HG02678 (cell line): Measurements from ENCODE around the gene SEC24A.
A peak's percentile ranks its signal among the peaks of the same experiment; 100 is the strongest.
"Not testable (repeated sequence)": the region's sequence is repeated elsewhere in the genome, so short reads cannot be mapped to it uniquely, and the experiment has no call there.

ENCODE experiments used
- ATAC-seq: cut with Tn5 transposase; IDR thresholded peaks from one replicate; pipeline ENCODE4 v1.9.1; 2021; ENCODE audit warnings: mild to moderate bottlenecking, moderate library complexity; ENCODE audit not compliant: unreplicated experiment

SEC24A gene

DNA sequence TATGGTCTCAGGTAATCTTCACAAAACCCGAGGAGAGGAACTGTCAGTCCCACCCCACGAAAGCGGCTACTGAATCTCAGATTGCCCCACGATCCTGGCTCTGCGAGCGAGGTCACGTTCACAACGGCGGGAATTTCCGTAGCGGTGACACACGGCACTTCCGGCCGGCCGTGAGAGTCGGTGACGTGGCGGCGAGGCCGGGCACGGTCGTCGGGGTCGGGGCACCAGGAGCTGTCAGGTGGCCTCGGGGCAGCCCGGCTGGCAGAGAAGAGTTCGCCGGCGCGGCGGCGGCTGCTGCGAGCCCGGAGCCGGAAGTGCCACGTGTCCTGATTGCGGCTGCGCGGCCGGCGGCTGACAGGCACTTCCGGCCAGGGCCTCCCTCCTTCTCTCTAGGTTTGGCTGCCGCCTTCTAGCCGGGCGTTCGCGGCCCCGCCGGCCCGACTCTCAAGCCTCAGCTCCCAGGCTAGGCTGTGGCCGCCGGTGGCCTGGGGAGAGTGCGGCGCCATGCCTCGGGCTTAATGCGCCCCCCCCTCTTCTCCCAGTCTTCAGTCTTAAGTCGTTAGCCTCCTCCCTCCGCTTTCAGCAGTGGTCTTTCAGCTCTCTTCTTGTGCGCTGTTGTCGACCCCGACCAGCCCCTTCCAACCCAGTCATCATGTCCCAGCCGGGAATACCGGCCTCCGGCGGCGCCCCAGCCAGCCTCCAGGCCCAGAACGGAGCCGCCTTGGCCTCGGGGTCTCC lies at the start of gene SEC24A:
TSS of gene SEC24A (plus strand) at position 361 of the 738 bp plus-strand sequence. CDS start at position 653, 292 bp downstream.
- ATAC-seq: peak; percentile 81

DNA sequence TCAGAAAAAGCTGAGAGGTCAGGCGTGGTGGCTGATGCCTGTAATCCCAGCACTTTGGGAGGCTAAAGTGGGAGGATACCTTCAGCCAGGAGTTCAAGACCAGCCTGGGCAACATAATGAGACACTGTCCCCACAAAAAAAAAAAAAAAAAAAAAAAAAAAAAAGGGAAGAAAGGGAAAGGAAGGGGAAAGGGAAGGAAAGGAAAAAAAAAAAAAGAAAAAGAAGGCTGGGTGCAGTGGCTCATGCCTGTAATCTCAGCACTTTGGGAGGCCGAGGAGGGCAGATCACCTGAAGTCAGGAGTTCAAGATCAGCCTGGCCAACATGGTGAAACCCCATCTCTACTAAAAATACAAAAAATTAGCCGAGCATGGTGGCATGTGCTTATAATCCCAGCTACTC lies 48.8 kb upstream of the SEC24A start:
- ATAC-seq: not testable (repeated sequence)

GRCh38 chr5:134600600-134600999 lies 48.0 kb upstream of the SEC24A start:
- ATAC-seq: no peak

- no peak for ATAC-seq
Measured at GRCh38 chr5:134603059-134603458, 45.5 kb upstream of the SEC24A start.

DNA sequence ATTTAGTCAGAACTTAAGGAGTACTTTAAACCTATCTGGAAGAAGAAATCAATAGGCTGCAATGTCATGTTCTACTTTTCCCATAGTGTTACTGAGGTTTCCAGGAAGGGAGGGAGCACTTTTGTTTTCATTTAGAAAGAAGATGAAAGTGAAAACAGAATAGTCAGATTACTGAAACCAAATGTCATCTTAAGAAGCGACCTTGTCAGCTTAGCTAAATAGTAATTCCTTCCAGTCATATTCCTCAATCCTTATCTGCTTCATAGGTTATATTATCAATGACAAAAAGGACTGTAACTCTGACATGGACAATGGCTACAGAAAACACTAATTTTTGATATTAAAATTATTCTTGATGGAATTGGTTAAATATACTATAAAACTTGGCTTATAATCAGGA lies 43.7 kb upstream of the SEC24A start:
- no peak for ATAC-seq

- no peak for ATAC-seq
Measured at GRCh38 chr5:134606726-134607125, 41.9 kb upstream of the SEC24A start.

DNA sequence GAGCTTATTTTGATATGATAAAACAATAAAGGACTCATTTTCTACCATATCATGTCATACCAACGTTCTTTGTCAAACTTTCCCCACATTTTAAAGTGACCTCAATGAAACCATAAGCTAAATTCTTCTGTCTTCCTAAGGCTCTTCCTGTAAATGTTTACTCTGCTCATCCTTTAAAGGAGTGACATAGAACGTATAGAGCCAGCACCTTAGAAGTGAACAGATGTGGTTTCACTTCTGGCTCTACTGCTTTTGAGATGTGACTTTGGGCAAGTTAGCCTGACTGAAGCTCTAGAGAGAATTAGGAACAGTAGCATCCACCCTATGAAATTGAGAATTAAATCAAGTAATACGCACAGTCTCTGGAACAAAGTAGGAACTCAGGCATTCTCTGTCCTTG lies 40.0 kb upstream of the SEC24A start:
- no peak for ATAC-seq

DNA sequence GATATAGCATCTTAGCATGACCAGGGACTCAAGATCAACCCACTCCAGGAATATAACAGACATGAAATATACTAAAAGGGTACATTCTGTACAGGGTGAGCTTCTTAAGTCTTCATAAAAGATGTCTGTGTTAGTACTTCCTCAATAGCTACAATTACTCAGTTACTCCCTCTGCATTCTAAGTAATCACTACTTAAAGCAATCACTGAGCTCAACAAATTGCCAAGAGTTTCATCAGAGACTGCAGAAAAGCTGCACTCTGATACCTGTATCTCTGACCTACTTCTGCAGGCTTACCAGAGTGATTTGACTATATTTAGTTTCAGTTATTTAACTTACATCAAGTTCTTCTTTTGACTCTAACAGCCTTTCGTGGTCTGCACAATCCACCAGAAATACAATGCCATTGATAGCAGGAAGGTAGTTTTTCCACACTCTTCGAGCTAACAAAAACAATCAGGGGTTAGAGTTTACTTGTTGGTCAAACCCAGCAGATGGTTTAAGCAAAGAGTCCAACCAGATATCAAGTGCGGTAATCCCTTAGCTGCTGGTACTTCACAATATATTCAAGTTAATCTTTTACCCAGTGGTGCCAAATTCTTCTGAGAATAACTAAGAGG lies 39.2 kb upstream of the SEC24A start:
- peak; percentile 71 for ATAC-seq

GRCh38 chr5:134610725-134611124 lies 37.9 kb upstream of the SEC24A start:
- no peak for ATAC-seq

- no peak for ATAC-seq
Measured at GRCh38 chr5:134611515-134611914, 37.1 kb upstream of the SEC24A start.

- no peak for ATAC-seq
Measured at GRCh38 chr5:134614450-134615085, 34.0 kb upstream of the SEC24A start.

- no peak for ATAC-seq
Measured at GRCh38 chr5:134620634-134621033, 28.0 kb upstream of the SEC24A start.

- ATAC-seq: no peak
Measured at GRCh38 chr5:134625559-134625958, 23.0 kb upstream of the SEC24A start.

GRCh38 chr5:134626369-134627014 lies 22.1 kb upstream of the SEC24A start:
- ATAC-seq: no peak

- no peak for ATAC-seq
Measured at GRCh38 chr5:134634227-134634626, 14.4 kb upstream of the SEC24A start.

DNA sequence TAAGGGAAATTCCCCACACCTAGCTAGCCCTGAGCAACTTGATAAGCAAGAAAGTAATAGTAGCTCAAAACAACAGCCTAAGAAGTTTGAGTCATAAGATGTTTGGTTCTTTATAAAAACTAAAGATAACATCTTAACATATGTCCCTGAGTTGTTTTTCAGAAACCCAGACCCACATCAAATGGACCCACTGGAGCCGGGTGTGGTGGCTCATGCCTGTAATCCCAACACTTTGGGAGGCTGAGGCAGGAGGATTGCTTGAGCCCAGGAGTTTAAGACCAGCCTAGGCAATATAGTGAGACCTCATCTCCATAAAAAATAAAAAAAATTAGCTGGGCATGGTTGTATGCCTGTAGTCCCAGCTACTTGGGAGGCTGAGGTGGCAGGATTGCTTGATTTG lies 13.2 kb upstream of the SEC24A start:
- not testable (repeated sequence) for ATAC-seq

GRCh38 chr5:134637116-134637721 lies 11.4 kb upstream of the SEC24A start:
- no peak for ATAC-seq

GRCh38 chr5:134638760-134639201 lies 9.8 kb upstream of the SEC24A start:
- no peak for ATAC-seq

- no peak for ATAC-seq
Measured at GRCh38 chr5:134642931-134643530, 5.6 kb upstream of the SEC24A start.

GRCh38 chr5:134647750-134648424 lies 698 bp upstream of the SEC24A start:
- ATAC-seq: peak; percentile 34
